ENCODE data around the gene VSIG8. TPM values are rescaled to one million over a fixed set of nuclear protein-coding genes. Genes with fewer than 3 reads are reported as not detected.

The VSIG8 gene
- total and polyA plus RNA-seq, 2 of the 8 experiments (the other 6 are each of a cell fraction or from before 2014, with no cell fraction given), result not detected

- no peak overlapping the region for H3K27ac ChIP-seq (ENCODE audit: low read depth, low read length)
- no peaks in the 10 kb centered on the region for H3K79me2 ChIP-seq (ENCODE audit: control insufficient read depth in 1 of 2, insufficient read depth in 2 of 2, low read length in 2 of 2)
- TF ChIP-seq TCF12 (IDR thresholded peaks at IDR 0.05; ENCODE audit: low read depth, low read length) (no peak), RAD21 (IDR thresholded peaks at IDR 0.05 in 1 of 2, conservative IDR thresholded peaks at IDR 0.05 in 1 of 2; ENCODE audit: low read depth in 2 of 2, low read length in 2 of 2) (peak; percentile 47 to 55)
- TF ChIP-seq, protein P1, sequence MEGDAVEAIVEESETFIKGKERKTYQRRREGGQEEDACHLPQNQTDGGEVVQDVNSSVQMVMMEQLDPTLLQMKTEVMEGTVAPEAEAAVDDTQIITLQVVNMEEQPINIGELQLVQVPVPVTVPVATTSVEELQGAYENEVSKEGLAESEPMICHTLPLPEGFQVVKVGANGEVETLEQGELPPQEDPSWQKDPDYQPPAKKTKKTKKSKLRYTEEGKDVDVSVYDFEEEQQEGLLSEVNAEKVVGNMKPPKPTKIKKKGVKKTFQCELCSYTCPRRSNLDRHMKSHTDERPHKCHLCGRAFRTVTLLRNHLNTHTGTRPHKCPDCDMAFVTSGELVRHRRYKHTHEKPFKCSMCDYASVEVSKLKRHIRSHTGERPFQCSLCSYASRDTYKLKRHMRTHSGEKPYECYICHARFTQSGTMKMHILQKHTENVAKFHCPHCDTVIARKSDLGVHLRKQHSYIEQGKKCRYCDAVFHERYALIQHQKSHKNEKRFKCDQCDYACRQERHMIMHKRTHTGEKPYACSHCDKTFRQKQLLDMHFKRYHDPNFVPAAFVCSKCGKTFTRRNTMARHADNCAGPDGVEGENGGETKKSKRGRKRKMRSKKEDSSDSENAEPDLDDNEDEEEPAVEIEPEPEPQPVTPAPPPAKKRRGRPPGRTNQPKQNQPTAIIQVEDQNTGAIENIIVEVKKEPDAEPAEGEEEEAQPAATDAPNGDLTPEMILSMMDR (IDR thresholded peaks at IDR 0.05; ENCODE audit: control extremely low read depth in 1 of 3, insufficient read depth in 1 of 3, low read depth in 1 of 3, low read length in 3 of 3), result peak in 2 of 3 experiments; percentile 34; a peak in 2 of 4 replicates
- H2BK5ac ChIP-seq (ENCODE audit: low read depth, low read length), result no peak overlapping the region
- H3K56ac ChIP-seq (replicated peaks; ENCODE audit: insufficient read length, low read depth, low read length), result no peak overlapping the region
- no peak overlapping the region for H2BK20ac ChIP-seq (ENCODE audit: low read length)
- H2BK15ac ChIP-seq (ENCODE audit: low read length), result no peak overlapping the region
- no peak overlapping the region for H3K9ac ChIP-seq (replicated peaks in 1 of 4; ENCODE audit: extremely low read depth in 1 of 4, low read depth in 3 of 4, low read length in 3 of 4)
- H3K9me3 ChIP-seq (ENCODE audit: insufficient read depth in 2 of 2, low read depth in 1 of 2, low read length in 1 of 2), result no peaks in the 10 kb centered on the region
- H3K23me2 ChIP-seq (ENCODE audit: low read depth, low read length), result no peaks in the 10 kb centered on the region
- H3K14ac ChIP-seq (ENCODE audit: insufficient read length), result no peak overlapping the region
- H2AK5ac ChIP-seq (ENCODE audit: low read depth, low read length), result no peak overlapping the region
- H4K20me1 ChIP-seq (replicated peaks in 1 of 2; ENCODE audit: control insufficient read depth in 1 of 2, insufficient read depth in 2 of 2, low read length in 2 of 2), result no peaks in the 10 kb centered on the region
- H3K23ac ChIP-seq (ENCODE audit: insufficient read length), result no peak overlapping the region
- peaks cover 0 to 4% (median 2%) of the 10 kb centered on the region in 4 experiments; a peak in 1 of 7 replicates for H3K4me1 ChIP-seq (replicated peaks in 1 of 4; ENCODE audit: control insufficient read depth in 3 of 4, insufficient read depth in 4 of 4, low read length in 3 of 4)
- FAIRE-seq, result no peak
- no peak overlapping the region for H2AFZ ChIP-seq (ENCODE audit: low read length)
- H3K27me3 ChIP-seq (replicated peaks in 1 of 4; ENCODE audit: control insufficient read depth in 3 of 4, extremely low read depth in 1 of 4, insufficient read depth in 3 of 4, low read length in 3 of 4), result peaks cover 0 to 15% (median 3%) of the 10 kb centered on the region in 4 experiments; a peak in 6 of 7 replicates
- no peak overlapping the region for H3K4me3 ChIP-seq (ENCODE audit: extremely low read depth in 1 of 4, insufficient read depth in 2 of 4, low read depth in 3 of 4, low read length in 4 of 4)
- H4K5ac ChIP-seq (ENCODE audit: insufficient read length, low read depth, low read length), result no peak overlapping the region
- H3K36me3 ChIP-seq (ENCODE audit: control insufficient read depth in 2 of 4, insufficient read depth in 4 of 4, low read length in 3 of 4), result no peaks in the 10 kb centered on the region
- no peak overlapping the region for H3K4me2 ChIP-seq (ENCODE audit: insufficient read depth in 1 of 2, low read depth in 2 of 2, low read length in 2 of 2)
- no peaks in the 10 kb centered on the region for H3K79me1 ChIP-seq (ENCODE audit: low read depth, low read length)
- POLR2A ChIA-PET (ENCODE audit: partially characterized antibody), result no interaction called here
- H2BK120ac ChIP-seq (replicated peaks; ENCODE audit: low read depth, low read length), result no peak overlapping the region
- no peak overlapping the region for H4K8ac ChIP-seq (ENCODE audit: extremely low read depth, insufficient read depth, low read length)
- WGBS, 2 experiments (ENCODE audit: extremely low coverage in 1 of 2, insufficient coverage in 1 of 2, insufficient read length in 1 of 2, insufficient replicate concordance in 2 of 2, low coverage in 1 of 2, low lambda C conversion rate in 2 of 2, missing lambda C conversion rate in 1 of 2), result 77% methylated on average over 8 of the region's 8 CpGs; no CpG with 5 or more reads in 1 of the 2 experiments
- no peak overlapping the region for H3K18ac ChIP-seq (ENCODE audit: extremely low read depth, low read length)
- DNase-seq (ENCODE audit: low read depth in 1 of 2, low spot score in 2 of 2), result no peak
- H4K91ac ChIP-seq (replicated peaks; ENCODE audit: insufficient read length, low read length), result no peak overlapping the region
- CTCF ChIA-PET (ENCODE audit: partially characterized antibody), result interaction anchor here (0.7 to 11.2 kb wide), 12 partner anchors 10 to 170 kb away, joined by 3 to 175 read pairs (median 4); no protein-coding TSS in a partner anchor
- H3K4ac ChIP-seq (replicated peaks; ENCODE audit: insufficient read length, low read depth, low read length), result no peak overlapping the region
- H2BK12ac ChIP-seq (ENCODE audit: low read depth, low read length), result no peak overlapping the region
These were observed 26.5 kb downstream of the VSIG8 start for GRCh38 chr1:159835862-159836525.
